GM12872 (cell line): Measurements from ENCODE around the gene ZSCAN30.

Experiments
- TF ChIP-seq, protein P1 (sequence below): IDR thresholded peaks from 3 replicates; pipeline ENCODE4 v1.5.1; 2011; ENCODE audit warnings: low read depth, mild to moderate bottlenecking, low read length, moderate library complexity; ENCODE audit not compliant: insufficient read depth

The ZSCAN30 gene

DNA sequence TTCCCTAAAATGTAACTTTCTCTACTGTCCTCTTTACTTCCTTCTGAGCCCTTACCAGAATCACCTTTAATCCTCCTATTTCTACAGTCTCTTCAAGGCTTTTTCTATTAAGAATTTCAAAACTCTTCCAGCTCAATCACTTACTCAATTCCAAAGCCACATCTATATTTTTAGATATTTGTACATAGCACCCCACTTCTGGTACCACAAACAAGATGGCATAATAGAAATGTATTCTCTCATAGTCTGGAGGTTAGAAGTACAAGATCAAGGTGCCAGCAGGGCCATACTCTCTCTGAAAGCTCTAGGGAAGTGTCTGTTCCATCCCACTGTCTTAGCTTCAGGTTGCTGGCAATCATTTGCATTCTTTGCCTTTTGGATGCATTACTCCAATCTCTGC, 11.1 kb downstream of the ZSCAN30 start:
- TF ChIP-seq, protein P1, sequence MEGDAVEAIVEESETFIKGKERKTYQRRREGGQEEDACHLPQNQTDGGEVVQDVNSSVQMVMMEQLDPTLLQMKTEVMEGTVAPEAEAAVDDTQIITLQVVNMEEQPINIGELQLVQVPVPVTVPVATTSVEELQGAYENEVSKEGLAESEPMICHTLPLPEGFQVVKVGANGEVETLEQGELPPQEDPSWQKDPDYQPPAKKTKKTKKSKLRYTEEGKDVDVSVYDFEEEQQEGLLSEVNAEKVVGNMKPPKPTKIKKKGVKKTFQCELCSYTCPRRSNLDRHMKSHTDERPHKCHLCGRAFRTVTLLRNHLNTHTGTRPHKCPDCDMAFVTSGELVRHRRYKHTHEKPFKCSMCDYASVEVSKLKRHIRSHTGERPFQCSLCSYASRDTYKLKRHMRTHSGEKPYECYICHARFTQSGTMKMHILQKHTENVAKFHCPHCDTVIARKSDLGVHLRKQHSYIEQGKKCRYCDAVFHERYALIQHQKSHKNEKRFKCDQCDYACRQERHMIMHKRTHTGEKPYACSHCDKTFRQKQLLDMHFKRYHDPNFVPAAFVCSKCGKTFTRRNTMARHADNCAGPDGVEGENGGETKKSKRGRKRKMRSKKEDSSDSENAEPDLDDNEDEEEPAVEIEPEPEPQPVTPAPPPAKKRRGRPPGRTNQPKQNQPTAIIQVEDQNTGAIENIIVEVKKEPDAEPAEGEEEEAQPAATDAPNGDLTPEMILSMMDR: no peak

DNA sequence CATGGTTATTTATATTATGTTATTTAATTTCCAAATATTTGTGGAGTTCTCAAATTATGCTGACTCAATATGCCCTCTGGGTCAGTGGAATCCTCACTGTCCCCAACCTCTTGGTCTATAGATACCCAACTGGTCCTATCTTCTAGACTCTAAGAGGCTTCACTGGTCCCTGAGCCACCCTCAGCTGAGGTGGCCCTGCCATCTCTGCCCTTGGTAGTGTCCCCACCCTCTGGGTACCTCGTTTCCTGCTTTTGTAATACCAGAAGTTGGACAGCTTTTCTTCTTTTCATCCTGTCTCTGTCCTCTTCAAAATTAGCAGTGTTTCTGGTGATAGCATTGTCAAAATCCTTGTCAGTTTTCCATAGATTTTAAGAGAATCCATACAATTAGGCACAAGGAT, 11.9 kb downstream of the ZSCAN30 start:
- TF ChIP-seq, protein P1: no peak

DNA sequence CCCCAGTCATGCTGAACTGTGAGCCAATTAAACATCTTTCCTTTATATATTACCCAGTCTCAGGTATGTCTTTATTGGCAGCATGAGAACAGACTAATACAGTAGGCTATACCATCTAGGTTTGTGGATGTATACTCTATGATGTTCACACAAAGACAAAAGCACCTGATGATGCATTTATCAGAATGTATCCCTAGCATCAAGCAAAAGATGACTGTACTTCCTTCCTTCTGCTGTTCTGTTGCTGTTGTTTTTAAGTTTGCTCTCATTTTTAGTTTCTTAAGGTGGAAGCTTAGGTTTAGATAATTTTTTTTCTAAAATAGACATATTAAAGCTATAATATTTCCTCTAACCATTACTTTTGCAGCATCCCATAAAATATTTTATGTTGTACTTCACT, 12.4 kb downstream of the ZSCAN30 start:
- TF ChIP-seq, protein P1: no peak

DNA sequence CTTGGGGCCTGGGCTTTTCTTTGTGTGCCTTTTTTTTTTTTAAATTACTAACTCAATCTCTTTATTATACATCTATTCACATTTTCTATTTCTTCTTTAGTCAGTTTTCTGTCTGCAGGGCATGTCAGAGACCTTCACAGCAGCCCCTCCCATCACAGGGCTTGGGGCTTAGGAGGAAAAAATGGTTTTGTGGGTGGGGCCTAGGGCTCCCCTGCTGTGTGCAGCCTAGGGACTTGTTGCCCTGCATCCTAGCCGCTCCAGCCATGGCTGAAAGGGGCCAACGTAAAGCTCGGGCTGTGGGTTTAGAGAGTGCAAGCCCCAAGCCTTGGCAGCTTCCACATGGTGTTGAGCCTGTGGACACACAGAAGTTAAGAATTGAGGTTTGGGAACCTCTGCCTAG, 13.8 kb downstream of the ZSCAN30 start:
- TF ChIP-seq, protein P1: no peak

DNA sequence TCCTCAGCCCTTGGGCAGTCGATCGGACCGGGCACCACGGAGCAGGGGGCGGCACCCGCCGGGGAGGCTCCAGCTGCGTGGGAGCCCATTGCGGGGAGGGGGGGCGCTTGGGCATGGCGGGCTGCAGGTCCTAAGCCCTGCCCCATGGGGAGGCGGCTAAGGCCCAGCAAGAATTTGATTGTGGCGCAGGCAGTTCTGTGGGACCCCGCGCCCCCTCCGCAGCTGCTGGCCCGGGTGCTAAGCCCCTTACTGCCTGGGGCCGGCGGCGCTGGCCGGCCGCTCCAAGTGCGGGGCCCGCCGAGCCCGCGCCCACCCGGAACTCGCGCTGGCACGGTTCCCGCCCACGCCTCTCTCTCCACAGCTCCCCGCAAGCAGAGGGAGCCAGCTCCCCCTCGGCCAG, 18.4 kb downstream of the ZSCAN30 start:
- TF ChIP-seq, protein P1: no peak

DNA sequence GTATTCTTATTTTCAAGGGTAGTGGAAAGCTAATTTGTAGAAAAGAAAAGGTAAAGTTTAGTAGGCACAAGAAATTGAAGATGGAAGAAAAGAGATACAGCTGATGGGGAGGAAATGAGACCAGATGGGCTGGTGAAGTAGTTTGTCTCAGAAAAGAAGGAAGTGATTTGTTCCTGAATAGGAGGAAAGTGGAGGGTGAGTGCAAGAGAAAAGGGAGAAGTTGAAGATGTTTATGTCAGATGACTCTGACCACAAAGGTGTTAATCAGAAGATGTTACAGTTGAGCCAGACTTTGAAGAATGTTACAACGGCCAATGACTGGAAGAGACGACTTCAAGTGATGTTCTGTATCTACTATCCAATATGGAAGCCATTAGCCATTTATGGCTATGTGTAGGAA, 21.2 kb downstream of the ZSCAN30 start:
- TF ChIP-seq, protein P1: no peak

DNA sequence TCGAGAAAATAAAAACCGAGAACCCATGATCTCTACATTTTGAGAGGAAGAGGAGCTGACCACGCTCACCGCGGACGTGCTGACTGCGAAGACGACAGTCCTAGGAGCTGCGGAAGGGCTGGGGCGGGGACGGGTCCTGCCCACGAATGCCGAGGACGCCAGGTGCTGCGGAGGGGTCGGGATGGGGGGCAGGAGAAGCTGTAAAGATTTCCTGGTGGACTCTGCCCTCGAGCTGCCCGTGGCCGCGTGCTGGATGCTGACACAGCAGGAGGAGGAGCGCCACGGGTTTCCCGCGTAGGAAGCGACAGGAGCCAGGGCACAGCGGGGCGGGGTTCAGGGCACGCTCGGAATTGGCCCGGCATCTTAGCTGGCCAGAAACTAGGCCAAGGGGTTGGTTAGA, 22.2 kb downstream of the ZSCAN30 start:
- TF ChIP-seq, protein P1: no peak

DNA sequence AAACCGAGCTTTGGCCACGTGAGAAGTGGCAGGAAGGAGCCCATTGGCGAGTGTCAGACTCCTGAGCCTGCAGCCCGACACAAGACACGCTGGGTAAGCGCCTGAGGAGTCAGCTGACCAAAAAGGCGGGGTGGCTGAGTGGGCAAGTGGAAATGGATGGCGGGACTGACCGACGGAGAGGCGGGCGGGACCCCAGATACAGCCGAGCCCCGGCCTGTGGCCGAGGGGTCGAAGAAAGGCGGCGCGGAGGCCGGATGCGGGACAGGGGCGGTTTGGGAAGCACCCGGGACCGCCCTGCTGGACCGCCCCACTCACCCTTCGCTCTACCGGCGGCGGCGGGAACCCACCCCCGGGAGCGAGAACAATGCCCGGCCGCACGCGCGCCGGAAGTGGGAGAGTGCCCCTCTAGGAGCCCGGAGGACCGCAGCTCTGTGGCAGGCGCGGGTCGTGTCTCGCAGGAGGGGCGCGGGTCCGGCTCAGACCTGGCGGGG, 22.8 kb downstream of the ZSCAN30 start:
- TF ChIP-seq, protein P1: no peak
